Endothelial cell of umbilical vein (primary cell): Measurements from ENCODE around the gene KLK13. TPM values are rescaled to one million over a fixed set of nuclear protein-coding genes. Genes with fewer than 3 reads are reported as not detected.

Experiments used
- BruUV-seq: library from RNA; stranded (reverse); fragments of 400-500 nt; replicated peaks from 2 replicates; lab custom pipeline; 2021; lab: Mats Ljungman, UMichigan
- CTCF ChIA-PET: fragments of 300-600, 350-600 bp; sonication (Branson Sonifier 250); formaldehyde crosslinking; loops from one replicate; lab custom pipeline; 2021; ENCODE audit warnings: antibody characterized with exemption, inconsistent platforms; lab: Charles Lee
- POLR2A ChIA-PET: fragments of 300-600, 350-600 bp; sonication (Branson Sonifier 250); formaldehyde crosslinking; loops from one replicate; lab custom pipeline; 2021; ENCODE audit warnings: antibody characterized with exemption, inconsistent platforms; lab: Charles Lee
- DNase-seq: peaks from one replicate; pipeline ENCODE4 v3.0.0-alpha.2; 2011; ENCODE audit warnings: low read depth, low spot score
- FAIRE-seq: peaks from 2 replicates; lab custom pipeline; 2011; peaks lifted over from hg19 to GRCh38; lab: Jason Lieb, UNC
- H2AFZ ChIP-seq: 2 replicates; pipeline ENCODE4 v1.6.0; 2012; ENCODE audit warnings: low read depth, low read length, control low read depth, inconsistent platforms
- H3K27ac ChIP-seq: 2 replicates; pipeline ENCODE4 v1.5.1; 2011; ENCODE audit warnings: low read depth, mild to moderate bottlenecking, control low read depth, low read length, moderate library complexity; ENCODE audit not compliant: insufficient read depth
- H3K27me3 ChIP-seq, 2 experiments: 2 replicates each; pipeline versions ENCODE4 v1.6.0 to v1.6.1; 2011; ENCODE audit warnings: low read length in 2 of 2, mixed read lengths in 1 of 2; ENCODE audit not compliant: control insufficient read depth in 2 of 2, insufficient read depth in 2 of 2
- H3K36me3 ChIP-seq, 2 experiments: 2 replicates in 1 of 2; 3 replicates in 1 of 2; pipeline ENCODE4 v1.5.1; 2011; ENCODE audit warnings: low read length in 2 of 2, mild to moderate bottlenecking in 1 of 2, moderate library complexity in 1 of 2; ENCODE audit not compliant: control insufficient read depth in 2 of 2, insufficient read depth in 2 of 2; ENCODE audit errors: extremely low read depth in 1 of 2
- H3K4me1 ChIP-seq: 3 replicates; pipeline ENCODE4 v1.5.1; 2011; ENCODE audit warnings: mild to moderate bottlenecking, low read length; ENCODE audit not compliant: control insufficient read depth, insufficient read depth; ENCODE audit errors: extremely low read depth
- H3K4me2 ChIP-seq: 2 replicates; pipeline ENCODE4 v1.6.1; 2011; ENCODE audit warnings: low read length, control low read depth, mixed read lengths; ENCODE audit not compliant: insufficient read depth
- H3K4me3 ChIP-seq, 3 experiments: fragments of 200-600 bp in 1 of 3; sonication (generic), shearing (Covaris generic) in 1 of 3; replicated peaks in 1 of 3; 2 replicates each; pipeline ENCODE4 v1.5.1; 2011 to 2016; ENCODE audit warnings: control low read depth in 3 of 3, low read length in 3 of 3, mild to moderate bottlenecking in 2 of 3, inconsistent platforms in 1 of 3, low read depth in 1 of 3, moderate library complexity in 1 of 3; ENCODE audit not compliant: insufficient read depth in 1 of 3
- H3K79me2 ChIP-seq: 2 replicates; pipeline ENCODE4 v1.6.0; 2012; ENCODE audit warnings: low read length, inconsistent platforms; ENCODE audit not compliant: control insufficient read depth, insufficient read depth
- H3K9ac ChIP-seq: replicated peaks from 2 replicates; pipeline ENCODE3; 2011; ENCODE audit warnings: low read length, control low read depth; ENCODE audit not compliant: insufficient read depth; ENCODE audit errors: extremely low read depth
- H3K9me1 ChIP-seq: replicated peaks from 3 replicates; pipeline ENCODE4 v1.6.0; 2011; ENCODE audit warnings: mild to moderate bottlenecking, low read length; ENCODE audit not compliant: control insufficient read depth, insufficient read depth; ENCODE audit errors: extremely low read depth
- H3K9me3 ChIP-seq: replicated peaks from 2 replicates; pipeline ENCODE4 v1.5.1; 2012; ENCODE audit warnings: low read length, inconsistent platforms; ENCODE audit not compliant: control insufficient read depth, insufficient read depth
- H4K20me1 ChIP-seq: replicated peaks from 2 replicates; pipeline ENCODE3; 2011; ENCODE audit warnings: mild to moderate bottlenecking, low read length; ENCODE audit not compliant: control insufficient read depth, insufficient read depth; ENCODE audit errors: extremely low read depth
- EZH2 ChIP-seq: IDR thresholded peaks from 2 replicates; pipeline ENCODE4 v1.6.1; 2012; ENCODE audit warnings: borderline replicate concordance, low read depth, mild to moderate bottlenecking, moderate library complexity, low read length, inconsistent platforms; ENCODE audit not compliant: severe bottlenecking
- FOS ChIP-seq: IDR thresholded peaks from 2 replicates; pipeline ENCODE4 v1.6.1; 2011; ENCODE audit warnings: mild to moderate bottlenecking, low read length, moderate library complexity, borderline replicate concordance; ENCODE audit not compliant: insufficient read depth
- GATA2 ChIP-seq: IDR thresholded peaks from 2 replicates; pipeline ENCODE4 v1.7.0; 2011; ENCODE audit warnings: low read depth, mild to moderate bottlenecking, moderate library complexity, mixed read lengths, low read length; ENCODE audit not compliant: insufficient read length, insufficient read depth
- JUN ChIP-seq: IDR thresholded peaks from 2 replicates; pipeline ENCODE4 v1.6.1; 2011; ENCODE audit warnings: borderline replicate concordance, low read depth; ENCODE audit not compliant: insufficient read length, insufficient read depth
- MYC ChIP-seq: IDR thresholded peaks from one replicate; pipeline ENCODE4 v1.6.1; 2011; ENCODE audit warnings: mild to moderate bottlenecking, low read depth, low read length
- POLR2A ChIP-seq: IDR thresholded peaks from 2 replicates; pipeline ENCODE4 v1.6.1; 2012; ENCODE audit warnings: low read depth, mild to moderate bottlenecking, control low read depth, low read length
- POLR2AphosphoS5 ChIP-seq: IDR thresholded peaks from 2 replicates; pipeline ENCODE4 v1.6.1; 2012; ENCODE audit warnings: low read depth, mild to moderate bottlenecking, control low read depth, low read length, moderate library complexity; ENCODE audit not compliant: insufficient read depth
- dilution Hi-C: fragments of 300-500 bp; cut with MboI; formaldehyde crosslinking; loops from one replicate; pipeline ENCODE4 v1.15.0; 2019; ENCODE audit warnings: low sequenced_read_pairs; ENCODE audit not compliant: extremely low pct_ligation_motif_present
- intact Hi-C: fragments of 100-400 bp; cut with micrococcal nuclease; formaldehyde crosslinking; loops from one replicate; pipeline ENCODE4 v1.10.0; 2022
- polyA plus RNA-seq, 4 experiments: library from polyadenylated mRNA; depleted of rRNA in 3 of 4; stranded (reverse) in 3 of 4; unstranded in 1 of 4; fragments of >200 nt; gene quantifications; 2 replicates each; pipeline versions ENCODE4 v1.2.1 to v1.2.3, GENCODE V29; 2011 to 2012; ENCODE audit warnings: missing spikeins in 1 of 4
- total RNA-seq: library from RNA; stranded (reverse); gene quantifications from 2 replicates; pipeline ENCODE4 v1.2.3, GENCODE V29; 2021
- TF ChIP-seq, protein P1 (sequence below), 2 donors: IDR thresholded peaks; 1 replicate in 1 of 2; 2 replicates in 1 of 2; pipeline ENCODE4 v1.5.1; 2011; ENCODE audit warnings: low read length in 2 of 2, mild to moderate bottlenecking in 2 of 2, moderate library complexity in 2 of 2, control low read depth in 1 of 2, inconsistent platforms in 1 of 2, low read depth in 1 of 2; ENCODE audit not compliant: insufficient read depth in 1 of 2; ENCODE audit errors: extremely low read depth in 1 of 2
- TF ChIP-seq, protein P2 (sequence below): IDR thresholded peaks from 2 replicates; pipeline ENCODE4 v1.6.1; 2011; ENCODE audit not compliant: insufficient read depth, insufficient read length

KLK13 gene
- total and polyA plus RNA-seq, 2 donors (not counting 3 experiments of a cell fraction or from before 2014, with no cell fraction given): not detected

DNA sequence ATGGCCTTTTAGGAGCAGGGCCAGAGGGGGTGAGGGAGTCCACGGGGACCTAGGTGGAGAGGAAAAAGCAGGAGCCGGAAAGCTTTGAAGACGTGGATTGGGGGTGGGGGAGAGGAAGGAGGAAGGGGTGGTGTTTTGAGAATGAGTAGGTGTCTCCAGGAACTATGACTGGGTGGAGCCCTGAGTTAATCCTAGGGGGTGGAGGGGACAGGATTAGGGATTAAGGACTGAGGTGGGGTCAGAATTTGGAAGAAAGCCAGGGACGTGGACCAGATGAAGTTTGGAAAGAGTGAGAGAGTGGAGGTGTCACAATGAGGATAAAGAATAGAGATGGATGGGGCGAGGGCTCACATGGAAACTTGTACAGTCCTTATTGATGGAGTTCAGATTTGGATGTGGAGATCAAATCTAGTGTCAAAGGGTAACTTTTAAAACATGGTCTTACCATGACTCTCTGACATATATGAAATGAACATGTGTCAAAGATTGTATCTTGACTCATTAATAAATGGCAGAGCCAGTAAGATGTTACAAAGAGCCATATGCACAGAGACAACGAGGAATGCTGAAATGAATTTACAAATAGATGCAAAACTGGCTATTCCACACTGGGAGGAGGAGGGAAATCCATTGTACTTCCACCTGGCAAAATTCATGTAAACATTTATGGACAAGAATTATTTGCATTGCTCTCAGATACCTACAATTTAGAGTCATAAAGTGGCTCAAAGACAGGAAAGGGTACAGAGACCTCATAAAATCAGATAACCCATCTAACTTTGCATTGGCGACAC, 1.7 kb upstream of the KLK13 start:
- H3K9me3 ChIP-seq: no peaks in the 10 kb centered on the region
- no peaks in the 10 kb centered on the region for H3K9me1 ChIP-seq
- H3K36me3 ChIP-seq: no peaks in the 10 kb centered on the region
- H3K4me3 ChIP-seq: no peak overlapping the region
- no peak overlapping the region for H3K27ac ChIP-seq
- intact Hi-C loops: no loop called here
- H3K27me3 ChIP-seq: no peaks in the 10 kb centered on the region
- POLR2A ChIA-PET: no interaction called here
- dilution Hi-C loops: no loop called here
- CTCF ChIA-PET: no interaction called here
- no peaks in the 10 kb centered on the region for H4K20me1 ChIP-seq
- H2AFZ ChIP-seq: no peak overlapping the region
- TF ChIP-seq MYC: no peak
- no peak for TF ChIP-seq GATA2
- TF ChIP-seq, protein P1, sequence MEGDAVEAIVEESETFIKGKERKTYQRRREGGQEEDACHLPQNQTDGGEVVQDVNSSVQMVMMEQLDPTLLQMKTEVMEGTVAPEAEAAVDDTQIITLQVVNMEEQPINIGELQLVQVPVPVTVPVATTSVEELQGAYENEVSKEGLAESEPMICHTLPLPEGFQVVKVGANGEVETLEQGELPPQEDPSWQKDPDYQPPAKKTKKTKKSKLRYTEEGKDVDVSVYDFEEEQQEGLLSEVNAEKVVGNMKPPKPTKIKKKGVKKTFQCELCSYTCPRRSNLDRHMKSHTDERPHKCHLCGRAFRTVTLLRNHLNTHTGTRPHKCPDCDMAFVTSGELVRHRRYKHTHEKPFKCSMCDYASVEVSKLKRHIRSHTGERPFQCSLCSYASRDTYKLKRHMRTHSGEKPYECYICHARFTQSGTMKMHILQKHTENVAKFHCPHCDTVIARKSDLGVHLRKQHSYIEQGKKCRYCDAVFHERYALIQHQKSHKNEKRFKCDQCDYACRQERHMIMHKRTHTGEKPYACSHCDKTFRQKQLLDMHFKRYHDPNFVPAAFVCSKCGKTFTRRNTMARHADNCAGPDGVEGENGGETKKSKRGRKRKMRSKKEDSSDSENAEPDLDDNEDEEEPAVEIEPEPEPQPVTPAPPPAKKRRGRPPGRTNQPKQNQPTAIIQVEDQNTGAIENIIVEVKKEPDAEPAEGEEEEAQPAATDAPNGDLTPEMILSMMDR (IDR thresholded peaks at IDR 0.05; ENCODE audit: extremely low read depth in 1 of 2, insufficient read depth in 1 of 2, low read depth in 1 of 2, low read length in 2 of 2): no peak
- TF ChIP-seq, protein P2, sequence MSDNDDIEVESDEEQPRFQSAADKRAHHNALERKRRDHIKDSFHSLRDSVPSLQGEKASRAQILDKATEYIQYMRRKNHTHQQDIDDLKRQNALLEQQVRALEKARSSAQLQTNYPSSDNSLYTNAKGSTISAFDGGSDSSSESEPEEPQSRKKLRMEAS: no peak
- no peak for TF ChIP-seq JUN
- TF ChIP-seq POLR2A: no peak
- TF ChIP-seq POLR2AphosphoS5: no peak
- TF ChIP-seq EZH2: no peak
- TF ChIP-seq FOS: no peak
- H3K4me2 ChIP-seq: no peak overlapping the region
- H3K4me1 ChIP-seq: no peaks in the 10 kb centered on the region
- FAIRE-seq: no peak
- no peaks in the 10 kb centered on the region for H3K79me2 ChIP-seq
- no TSS peak for BruUV-seq
- no peak for DNase-seq
- no peak overlapping the region for H3K9ac ChIP-seq
